Hepatocyte (in vitro differentiated cells): ENCODE data around the gene TRIM61. TPM values are rescaled to one million over a fixed set of nuclear protein-coding genes. Genes with fewer than 3 reads are reported as not detected.
"Not testable (repeated sequence)": the region's sequence is repeated elsewhere in the genome, so short reads cannot be mapped to it uniquely, and the experiment has no call there.

Experiments
- DNase-seq: peaks from one replicate; pipeline ENCODE4 v3.0.0-alpha.2; 2016; ENCODE audit warnings: low spot score
- H2AFZ ChIP-seq: fragments of 200-600 bp; sonication (generic); 2 replicates; pipeline ENCODE4 v1.6.0; 2016; ENCODE audit warnings: antibody characterized with exemption, mild to moderate bottlenecking
- H3K27ac ChIP-seq: fragments of 200-600 bp; sonication (generic); 2 replicates; pipeline ENCODE4 v1.5.1; 2016; ENCODE audit warnings: mild to moderate bottlenecking
- H3K27me3 ChIP-seq: fragments of 200-600 bp; sonication (generic); 2 replicates; pipeline ENCODE4 v1.6.1; 2016
- H3K36me3 ChIP-seq: fragments of 200-600 bp; sonication (generic); replicated peaks from 2 replicates; pipeline ENCODE4 v1.5.1; 2016; ENCODE audit warnings: low read depth; ENCODE audit not compliant: insufficient read depth
- H3K4me1 ChIP-seq: fragments of 200-600 bp; sonication (generic); 2 replicates; pipeline ENCODE4 v1.5.1; 2016; ENCODE audit warnings: mild to moderate bottlenecking, moderate library complexity; ENCODE audit not compliant: insufficient read depth
- H3K4me2 ChIP-seq: fragments of 200-600 bp; sonication (generic); 2 replicates; pipeline ENCODE4 v1.6.0; 2016
- H3K4me3 ChIP-seq: fragments of 200-600 bp; sonication (generic); 2 replicates; pipeline ENCODE4 v1.5.1; 2016; ENCODE audit warnings: mild to moderate bottlenecking
- H3K79me2 ChIP-seq: fragments of 200-600 bp; sonication (generic); 2 replicates; pipeline ENCODE4 v1.6.0; 2017; ENCODE audit warnings: mild to moderate bottlenecking
- H3K9me2 ChIP-seq: fragments of 200-600 bp; sonication (generic); replicated peaks from 2 replicates; pipeline ENCODE4 v1.6.0; 2017; ENCODE audit warnings: mild to moderate bottlenecking; ENCODE audit not compliant: insufficient read depth
- H3K9me3 ChIP-seq: fragments of 200-600 bp; sonication (generic); 2 replicates; pipeline ENCODE4 v1.5.1; 2016; ENCODE audit warnings: low read depth, mild to moderate bottlenecking
- H4K20me1 ChIP-seq: fragments of 200-600 bp; sonication (generic); 2 replicates; pipeline ENCODE4 v1.6.0; 2016; ENCODE audit warnings: mild to moderate bottlenecking; ENCODE audit not compliant: insufficient read depth, poor library complexity, severe bottlenecking
- EZH2 ChIP-seq: fragments of 200-600 bp; sonication (generic); IDR thresholded peaks from 2 replicates; pipeline ENCODE4 v1.6.1; 2016; ENCODE audit warnings: antibody characterized with exemption, mild to moderate bottlenecking, borderline replicate concordance
- EZH2phosphoT487 ChIP-seq: fragments of 200-600 bp; sonication (generic); IDR thresholded peaks from one replicate; pipeline ENCODE4 v1.6.1; 2018; ENCODE audit warnings: antibody characterized with exemption, mild to moderate bottlenecking, low read depth, moderate library complexity; ENCODE audit not compliant: unreplicated experiment, severe bottlenecking
- WGBS: methylation state at CpG from one replicate; pipeline ENCODE4 v1.1.6; 2016; ENCODE audit warnings: low lambda C conversion rate; ENCODE audit errors: missing lambda C conversion rate; 5-methylcytosine and 5-hydroxymethylcytosine counted together
- polyA plus RNA-seq: library from polyadenylated mRNA; unstranded; fragments of >200 nt; fragmentation: Nextera tagmentation; extraction: Ambion mirVana; gene quantifications from 2 replicates; pipeline ENCODE4 v1.2.1, GENCODE V29; 2016
- total RNA-seq: library from RNA; depleted of rRNA; stranded (reverse); fragments of >200 nt; gene quantifications from 2 replicates; pipeline ENCODE4 v1.2.3, GENCODE V29; 2014
- TF ChIP-seq, protein P1 (sequence below): fragments of 200-600 bp; sonication (generic); IDR thresholded peaks from 2 replicates; pipeline ENCODE4 v1.5.1; 2016; ENCODE audit warnings: antibody characterized with exemption, mild to moderate bottlenecking; ENCODE audit not compliant: poor library complexity

The TRIM61 gene
- total and polyA plus RNA-seq, 2 experiments from 2014 or later, result not detected

DNA sequence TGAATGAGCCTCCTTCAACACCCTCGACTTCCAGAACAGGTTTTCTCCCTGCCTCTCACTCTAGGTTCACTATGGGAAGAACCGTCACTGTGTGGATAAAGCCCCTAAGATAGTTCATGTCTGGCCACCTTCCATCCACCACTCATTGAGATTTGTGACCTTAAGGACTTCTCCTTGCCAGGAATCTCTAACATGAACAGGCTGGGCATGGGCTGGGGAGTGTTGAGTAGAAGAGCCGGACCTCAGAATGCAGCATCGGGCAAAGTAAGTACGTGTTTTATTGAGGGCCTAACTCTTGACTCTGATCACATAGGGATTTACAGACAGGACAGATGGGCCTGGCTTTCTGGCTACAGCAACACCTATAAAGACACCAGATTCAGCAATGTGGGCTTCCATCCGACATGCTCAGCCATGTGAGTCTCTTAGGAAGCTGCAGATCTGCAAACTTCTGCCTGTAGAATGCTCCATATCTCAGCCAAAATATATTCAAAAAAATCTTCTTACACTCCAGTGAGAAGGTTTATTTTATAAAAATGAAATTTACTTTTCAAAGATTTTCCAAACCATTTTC, 28.0 kb upstream of the TRIM61 start:
- Histone ChIP-seq H2AFZ (no peak overlapping the region), H3K27ac (no peak overlapping the region), H3K9me3 (no peaks in the 10 kb centered on the region), H3K4me2 (no peak overlapping the region), H3K36me3 (no peaks in the 10 kb centered on the region), H3K4me3 (no peak overlapping the region), H3K79me2 (no peaks in the 10 kb centered on the region), H4K20me1 (no peaks in the 10 kb centered on the region), H3K9me2 (no peaks in the 10 kb centered on the region), H3K27me3 (no peaks in the 10 kb centered on the region), H3K4me1 (no peaks in the 10 kb centered on the region)
- no peak for TF ChIP-seq EZH2
- TF ChIP-seq, protein P1, sequence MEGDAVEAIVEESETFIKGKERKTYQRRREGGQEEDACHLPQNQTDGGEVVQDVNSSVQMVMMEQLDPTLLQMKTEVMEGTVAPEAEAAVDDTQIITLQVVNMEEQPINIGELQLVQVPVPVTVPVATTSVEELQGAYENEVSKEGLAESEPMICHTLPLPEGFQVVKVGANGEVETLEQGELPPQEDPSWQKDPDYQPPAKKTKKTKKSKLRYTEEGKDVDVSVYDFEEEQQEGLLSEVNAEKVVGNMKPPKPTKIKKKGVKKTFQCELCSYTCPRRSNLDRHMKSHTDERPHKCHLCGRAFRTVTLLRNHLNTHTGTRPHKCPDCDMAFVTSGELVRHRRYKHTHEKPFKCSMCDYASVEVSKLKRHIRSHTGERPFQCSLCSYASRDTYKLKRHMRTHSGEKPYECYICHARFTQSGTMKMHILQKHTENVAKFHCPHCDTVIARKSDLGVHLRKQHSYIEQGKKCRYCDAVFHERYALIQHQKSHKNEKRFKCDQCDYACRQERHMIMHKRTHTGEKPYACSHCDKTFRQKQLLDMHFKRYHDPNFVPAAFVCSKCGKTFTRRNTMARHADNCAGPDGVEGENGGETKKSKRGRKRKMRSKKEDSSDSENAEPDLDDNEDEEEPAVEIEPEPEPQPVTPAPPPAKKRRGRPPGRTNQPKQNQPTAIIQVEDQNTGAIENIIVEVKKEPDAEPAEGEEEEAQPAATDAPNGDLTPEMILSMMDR, result no peak
- TF ChIP-seq EZH2phosphoT487, result no peak
- DNase-seq, result no peak
- 84% methylated on average over 6 of the region's 6 CpGs for WGBS

DNA sequence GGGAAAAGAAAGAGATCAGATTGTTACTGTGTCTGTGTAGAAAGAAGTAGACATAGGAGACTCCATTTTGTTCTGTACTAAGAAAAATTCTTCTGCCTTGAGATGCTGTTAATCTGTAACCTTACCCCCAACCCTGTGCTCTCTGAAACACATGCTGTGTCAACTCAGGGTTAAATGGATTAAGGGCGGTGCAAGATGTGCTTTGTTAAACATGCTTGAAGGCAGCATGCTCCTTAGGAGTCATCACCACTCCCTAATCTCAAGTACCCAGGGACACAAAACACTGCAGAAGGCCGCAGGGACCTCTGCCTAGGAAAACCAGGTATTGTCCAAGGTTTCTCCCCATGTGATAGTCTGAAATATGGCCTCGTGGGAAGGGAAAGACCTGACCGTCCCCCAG, 24.5 kb upstream of the TRIM61 start:
- H3K27ac ChIP-seq, H4K20me1 ChIP-seq, H3K27me3 ChIP-seq, H3K9me3 ChIP-seq, H2AFZ ChIP-seq, H3K4me2 ChIP-seq, H3K9me2 ChIP-seq, H3K36me3 ChIP-seq, DNase-seq, H3K4me1 ChIP-seq, H3K79me2 ChIP-seq, H3K4me3 ChIP-seq: not testable (repeated sequence)
- 31% methylated on average over 3 of the region's 4 CpGs for WGBS

DNA sequence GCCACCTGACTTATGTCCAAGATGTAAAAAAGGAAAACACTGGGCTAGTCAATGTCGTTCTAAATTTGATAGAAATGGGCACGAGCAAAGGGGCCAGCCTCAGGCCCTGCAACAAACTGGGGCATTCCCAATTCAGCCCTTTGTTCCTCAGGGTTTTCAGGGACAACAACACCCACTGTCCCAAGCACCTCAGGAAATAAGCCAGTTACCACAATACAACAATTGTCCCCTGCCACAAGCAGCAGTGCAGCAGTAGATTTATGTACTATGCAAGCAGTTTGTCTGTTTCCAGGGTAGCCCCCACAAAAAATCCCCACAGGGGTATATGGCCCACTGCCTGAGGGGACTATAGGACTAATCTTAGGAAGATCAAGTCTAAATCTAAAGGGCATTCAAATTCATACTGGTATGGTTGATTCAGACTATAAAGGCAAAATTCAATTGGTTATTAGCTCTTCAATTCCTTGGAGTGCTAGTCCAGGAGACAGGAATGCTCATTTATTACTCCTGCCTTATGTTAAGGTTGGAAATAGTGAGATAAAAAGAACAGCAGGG, 21.1 kb upstream of the TRIM61 start:
- not testable (repeated sequence) for H3K27ac ChIP-seq, H3K36me3 ChIP-seq, H3K9me2 ChIP-seq, H4K20me1 ChIP-seq, H3K27me3 ChIP-seq, H2AFZ ChIP-seq, H3K9me3 ChIP-seq, H3K4me1 ChIP-seq, H3K4me3 ChIP-seq, H3K4me2 ChIP-seq, H3K79me2 ChIP-seq, DNase-seq
- WGBS, result 93% methylated on average over 2 of the region's 2 CpGs

DNA sequence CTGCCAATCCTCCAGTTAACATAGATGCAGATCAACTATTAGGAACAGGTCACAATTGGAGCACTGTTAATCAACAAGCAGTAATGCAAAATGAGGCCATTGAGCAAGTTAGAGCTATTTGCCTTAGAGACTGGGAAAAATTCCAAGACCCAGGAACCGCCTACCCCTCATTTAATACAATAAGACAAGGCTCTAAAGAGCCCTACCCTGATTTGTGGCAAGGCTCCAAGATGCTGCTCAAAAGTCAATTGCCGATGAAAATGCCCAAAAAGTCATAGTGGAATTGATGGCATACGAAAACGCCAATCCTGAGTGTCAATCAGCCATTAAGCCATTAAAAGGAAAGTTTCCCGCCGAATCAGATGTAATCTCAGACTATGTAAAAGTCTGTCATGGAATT, 20.5 kb upstream of the TRIM61 start:
- WGBS, result 88% methylated on average over 6 of the region's 6 CpGs
- H3K27ac ChIP-seq, result no peak overlapping the region
- TF ChIP-seq, protein P1, result no peak
- no peak for TF ChIP-seq EZH2
- TF ChIP-seq EZH2phosphoT487, result no peak
- H3K27me3 ChIP-seq, result no peaks in the 10 kb centered on the region
- no peaks in the 10 kb centered on the region for H3K9me3 ChIP-seq
- H3K9me2 ChIP-seq, result no peaks in the 10 kb centered on the region
- no peak overlapping the region for H3K4me2 ChIP-seq
- H4K20me1 ChIP-seq, result no peaks in the 10 kb centered on the region
- H3K4me1 ChIP-seq, result no peaks in the 10 kb centered on the region
- no peak for DNase-seq
- H3K36me3 ChIP-seq, result no peaks in the 10 kb centered on the region
- H3K4me3 ChIP-seq, result no peak overlapping the region
- no peak overlapping the region for H2AFZ ChIP-seq
- H3K79me2 ChIP-seq, result no peaks in the 10 kb centered on the region
